GM19025 (cell line): ENCODE measurements around the gene NPDC1.
"Not testable (repeated sequence)": the region's sequence is repeated elsewhere in the genome, so short reads cannot be mapped to it uniquely, and the experiment has no call there.

ENCODE experiments used
- ATAC-seq: cut with Tn5 transposase; IDR thresholded peaks from one replicate; pipeline ENCODE4 v1.9.1; 2021; ENCODE audit warnings: mild to moderate bottlenecking, low read depth, moderate library complexity; ENCODE audit not compliant: unreplicated experiment

NPDC1 gene

DNA sequence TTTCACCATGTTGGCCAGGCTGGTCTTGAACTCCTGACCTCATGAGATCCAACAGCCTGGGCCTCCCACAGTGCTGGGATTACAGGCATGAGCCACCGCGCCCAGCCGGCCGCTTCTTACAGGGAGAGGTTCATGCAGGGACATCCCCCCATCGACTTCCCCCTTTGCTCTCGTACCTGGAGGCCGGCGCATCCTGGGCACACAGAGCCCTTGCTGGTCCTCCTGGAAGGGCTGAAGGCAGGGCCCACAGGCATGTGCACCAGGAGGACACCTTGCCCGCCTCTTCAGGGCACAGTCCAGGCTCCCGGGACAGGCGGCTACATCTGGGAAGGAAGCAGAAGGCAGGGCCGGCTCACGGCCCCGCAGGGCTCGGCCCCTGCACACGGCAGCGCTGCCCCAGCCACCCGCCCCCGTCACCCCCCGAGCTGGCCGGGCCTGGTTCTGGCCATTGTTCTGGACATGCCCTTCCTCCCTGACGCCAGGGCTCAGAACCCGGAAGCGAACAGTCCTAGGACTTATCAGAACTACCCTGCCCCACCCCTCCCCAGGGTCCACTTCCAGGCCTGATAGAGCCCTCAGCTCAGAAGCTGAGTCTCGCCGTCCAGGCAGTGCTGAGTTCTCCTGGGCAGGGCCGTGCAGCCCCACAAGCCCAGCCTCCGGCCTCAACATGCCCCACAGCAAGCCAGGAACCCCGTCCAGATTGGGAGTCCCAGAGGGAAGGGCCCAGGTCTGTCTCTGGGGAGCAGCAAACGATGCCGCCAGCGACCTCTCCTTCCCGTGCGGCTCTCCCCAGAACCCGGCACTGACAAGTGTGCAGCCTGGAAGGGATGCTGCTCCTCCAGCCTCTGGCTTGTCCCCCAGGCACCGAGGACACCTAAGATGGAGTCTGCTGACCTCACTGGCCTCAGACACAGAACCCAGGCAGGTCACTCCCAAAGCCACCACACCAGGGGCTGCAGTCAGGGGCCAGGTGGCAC is 2.9 kb downstream of the NPDC1 start:
- no peak for ATAC-seq

GRCh38 chr9:137041124-137041523 is 4.9 kb downstream of the NPDC1 start:
- no peak for ATAC-seq

- no peak for ATAC-seq
Observed at GRCh38 chr9:137040568-137040967, 5.4 kb downstream of the NPDC1 start.

- ATAC-seq, result no peak
Observed at GRCh38 chr9:137039611-137040366, 6.2 kb downstream of the NPDC1 start.

GRCh38 chr9:137038916-137039315 is 7.1 kb downstream of the NPDC1 start:
- no peak for ATAC-seq

GRCh38 chr9:137037483-137037882 is 8.5 kb downstream of the NPDC1 start:
- ATAC-seq, result no peak

- ATAC-seq, result no peak
Observed at GRCh38 chr9:137037035-137037434, 8.9 kb downstream of the NPDC1 start.

DNA sequence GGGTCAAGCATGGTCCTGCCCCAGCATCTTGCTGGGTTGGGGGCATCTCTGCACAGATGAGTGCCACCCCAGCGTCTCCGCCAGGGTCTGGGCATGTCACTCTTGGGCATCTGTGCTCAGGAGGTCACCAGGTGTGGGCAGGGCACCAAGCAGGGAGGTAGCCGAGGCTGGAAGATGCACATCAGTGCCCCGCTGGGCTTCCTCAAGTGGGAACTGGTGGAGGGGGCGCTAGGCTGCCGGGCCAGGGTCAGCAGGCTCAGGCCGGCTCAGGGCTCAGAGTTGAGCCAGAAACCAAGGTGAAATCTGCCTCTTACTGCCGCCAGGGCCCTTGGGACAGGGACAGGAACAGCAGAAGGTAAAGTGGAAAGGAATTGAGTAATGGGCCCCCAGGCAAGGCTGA is 10.0 kb downstream of the NPDC1 start:
- ATAC-seq, result no peak

DNA sequence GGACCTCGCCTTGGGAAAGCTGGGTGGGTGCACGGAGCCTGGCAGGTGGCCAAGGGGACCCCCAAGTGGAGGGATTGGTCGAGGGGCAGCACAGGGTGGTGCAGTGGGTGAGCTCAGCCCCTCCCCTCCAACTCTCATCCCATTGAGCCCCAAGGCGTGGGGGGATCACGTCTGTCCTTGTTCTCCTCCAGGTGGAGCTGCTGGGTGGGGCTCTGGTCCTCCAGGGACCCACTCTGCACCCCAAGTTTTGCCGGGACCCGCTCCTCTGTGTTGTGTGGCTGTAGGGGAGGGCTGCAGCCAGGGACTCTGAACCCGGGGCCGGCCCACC is 10.5 kb downstream of the NPDC1 start:
- ATAC-seq, result no peak

DNA sequence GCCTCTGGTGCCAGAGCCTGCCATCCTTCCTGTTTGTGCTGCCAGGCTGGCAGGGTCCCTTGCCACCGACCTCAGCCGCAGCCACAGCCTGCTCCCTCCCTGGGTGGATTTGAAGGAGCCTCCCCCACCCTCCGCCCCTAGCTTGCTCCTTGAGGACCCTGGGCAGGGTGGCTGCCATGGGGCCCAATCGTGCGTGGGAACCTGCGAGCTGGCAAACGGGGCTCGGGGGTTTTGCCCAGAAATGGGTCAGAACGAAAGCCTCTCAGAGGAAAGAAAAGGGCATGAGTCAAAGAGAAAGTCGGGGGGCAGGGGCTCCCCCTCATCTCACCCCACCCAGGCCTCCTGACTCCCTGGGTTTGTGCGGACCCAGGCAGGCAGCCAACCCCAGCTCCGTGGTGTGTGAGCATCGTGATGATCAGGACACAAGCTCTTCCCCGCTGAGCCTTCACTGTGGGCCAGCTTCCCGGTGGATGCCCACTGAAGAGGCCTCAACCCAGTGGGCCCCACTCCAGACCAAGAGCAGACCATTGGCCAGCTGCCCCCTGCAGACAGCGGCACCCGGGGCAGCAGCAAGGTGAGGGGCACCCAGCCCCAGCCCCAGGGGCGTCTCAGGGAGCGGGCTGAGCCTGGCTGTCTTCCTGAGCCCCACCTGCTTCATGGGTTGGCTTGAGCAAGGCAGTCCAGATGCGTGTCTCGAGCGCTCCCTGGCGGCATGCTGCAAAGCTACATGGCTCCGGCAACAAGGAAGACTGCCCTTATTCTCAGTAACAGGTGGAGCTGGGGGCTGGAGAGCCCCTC is 11.1 kb downstream of the NPDC1 start:
- ATAC-seq, result no peak

- no peak for ATAC-seq
Observed at GRCh38 chr9:137034039-137034708, 11.8 kb downstream of the NPDC1 start.

GRCh38 chr9:137033481-137033880 is 12.5 kb downstream of the NPDC1 start:
- ATAC-seq, result not testable (repeated sequence)

DNA sequence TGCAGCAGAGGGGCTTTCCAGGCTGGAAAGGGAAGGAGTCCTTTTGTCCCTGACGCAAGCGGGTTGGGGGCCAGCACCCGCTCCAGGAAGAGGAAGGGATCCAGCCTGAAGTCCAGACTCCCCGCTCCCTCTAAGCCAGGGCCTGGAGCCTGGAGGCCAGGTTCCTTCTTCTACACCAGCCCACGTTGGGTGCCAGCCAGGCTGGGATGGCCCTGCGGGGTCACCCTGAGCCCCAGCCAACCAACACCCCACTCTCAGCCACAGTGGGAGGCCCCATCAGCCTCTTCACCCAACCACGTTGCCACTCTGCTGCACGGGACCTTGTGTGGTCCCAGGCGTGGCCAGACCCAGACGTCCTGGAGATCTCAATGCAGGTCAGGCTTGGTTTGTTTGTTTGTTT is 13.1 kb downstream of the NPDC1 start:
- ATAC-seq, result no peak

DNA sequence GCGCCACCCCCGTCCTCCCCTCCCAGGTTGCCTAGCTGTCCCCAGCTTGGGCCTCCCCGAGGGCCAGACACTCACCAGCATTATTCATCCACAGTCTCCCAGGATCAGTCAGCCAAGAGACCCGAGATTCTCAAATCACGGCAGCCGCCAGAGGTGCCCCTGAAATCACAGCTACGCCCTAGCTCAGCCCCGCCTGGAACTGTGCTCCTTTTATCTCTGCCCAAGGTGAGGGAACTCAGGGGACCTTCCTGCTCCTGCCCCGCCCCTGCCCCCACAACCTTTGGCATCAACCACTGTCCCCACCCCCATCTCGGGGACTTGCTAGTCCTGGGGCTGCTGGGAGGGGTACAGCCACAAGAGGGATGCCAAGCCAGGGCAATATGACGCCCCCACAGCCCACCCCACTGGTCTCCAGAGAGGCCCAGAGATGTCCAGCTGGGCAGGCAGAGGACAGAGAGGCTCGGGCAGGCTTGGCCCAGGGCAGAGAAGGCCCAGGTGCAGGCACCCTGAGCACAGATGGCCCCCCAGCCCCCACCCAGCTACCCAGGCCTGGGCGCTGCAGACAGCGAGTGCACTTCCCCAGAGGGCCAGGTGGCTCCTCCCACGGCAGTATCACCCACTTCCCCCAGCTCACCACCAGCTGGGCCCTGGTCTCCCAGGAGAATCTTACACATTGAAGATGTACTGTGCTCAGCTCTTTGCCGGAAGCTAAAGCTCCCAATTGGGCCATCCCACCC is 13.9 kb downstream of the NPDC1 start, which contains the start of gene FUT7:
TSS of gene FUT7 (minus strand) at position 185 of the 737 bp plus-strand sequence. CDS start at position 88, 97 bp downstream.
- no peak for ATAC-seq

GRCh38 chr9:137030538-137031527 is 15.1 kb downstream of the NPDC1 start:
- ATAC-seq, result no peak

- ATAC-seq, result no peak
Observed at GRCh38 chr9:137030006-137030405, 16.0 kb downstream of the NPDC1 start.

- no peak for ATAC-seq
Observed at GRCh38 chr9:137029058-137029936, 16.7 kb downstream of the NPDC1 start.
